HL-60 (cell line): Measurements from ENCODE around the gene PAPPA.

Experiments used
- DNase-seq, 2 experiments: peaks; one replicate each; pipeline ENCODE4 v3.0.0-alpha.2; 2010 to 2020; ENCODE audit warnings: low read depth in 1 of 2, low spot score in 1 of 2
- H3K27ac ChIP-seq: fragments of 250-450 bp; sonication (Bioruptor Pico); replicated peaks from 2 replicates; pipeline ENCODE4 v1.5.1; 2020; ENCODE audit warnings: mild to moderate bottlenecking, moderate library complexity
- H3K27me3 ChIP-seq: fragments of 250-450 bp; sonication (Bioruptor Pico); 2 replicates; pipeline ENCODE4 v1.5.1; 2021; ENCODE audit warnings: mild to moderate bottlenecking, moderate library complexity; ENCODE audit not compliant: insufficient read depth, poor library complexity, severe bottlenecking
- H3K4me3 ChIP-seq: replicated peaks from 2 replicates; pipeline ENCODE4 v1.5.1; 2011; ENCODE audit warnings: mild to moderate bottlenecking, control low read depth, low read length; ENCODE audit not compliant: insufficient read depth
- CTCF ChIP-seq: IDR thresholded peaks from one replicate; pipeline ENCODE4 v1.5.1; 2011; ENCODE audit warnings: low read length, control low read depth, inconsistent platforms; ENCODE audit not compliant: insufficient read depth
- GABPA ChIP-seq: IDR thresholded peaks from 2 replicates; pipeline ENCODE4 v1.6.1; 2012; ENCODE audit warnings: low read depth
- POLR2AphosphoS5 ChIP-seq: IDR thresholded peaks from 2 replicates; pipeline ENCODE4 v1.6.1; 2012; ENCODE audit warnings: low read depth
- SPI1 ChIP-seq: IDR thresholded peaks from 2 replicates; pipeline ENCODE4 v1.6.1; 2012; ENCODE audit warnings: low read depth, mild to moderate bottlenecking, borderline replicate concordance
- TF ChIP-seq, protein P1 (sequence below): IDR thresholded peaks from 2 replicates; pipeline ENCODE4 v1.6.1; 2012; ENCODE audit warnings: low read depth; ENCODE audit not compliant: insufficient replicate concordance

PAPPA gene

GRCh38 chr9:116304761-116305160 is 151.2 kb downstream of the PAPPA start:
- Histone ChIP-seq H3K27ac (no peak overlapping the region), H3K4me3 (no peak overlapping the region), H3K27me3 (no peaks in the 10 kb centered on the region)
- DNase-seq, result no peak
- TF ChIP-seq POLR2AphosphoS5 (no peak), GABPA (no peak), SPI1 (no peak), CTCF (no peak)
- TF ChIP-seq, protein P1, sequence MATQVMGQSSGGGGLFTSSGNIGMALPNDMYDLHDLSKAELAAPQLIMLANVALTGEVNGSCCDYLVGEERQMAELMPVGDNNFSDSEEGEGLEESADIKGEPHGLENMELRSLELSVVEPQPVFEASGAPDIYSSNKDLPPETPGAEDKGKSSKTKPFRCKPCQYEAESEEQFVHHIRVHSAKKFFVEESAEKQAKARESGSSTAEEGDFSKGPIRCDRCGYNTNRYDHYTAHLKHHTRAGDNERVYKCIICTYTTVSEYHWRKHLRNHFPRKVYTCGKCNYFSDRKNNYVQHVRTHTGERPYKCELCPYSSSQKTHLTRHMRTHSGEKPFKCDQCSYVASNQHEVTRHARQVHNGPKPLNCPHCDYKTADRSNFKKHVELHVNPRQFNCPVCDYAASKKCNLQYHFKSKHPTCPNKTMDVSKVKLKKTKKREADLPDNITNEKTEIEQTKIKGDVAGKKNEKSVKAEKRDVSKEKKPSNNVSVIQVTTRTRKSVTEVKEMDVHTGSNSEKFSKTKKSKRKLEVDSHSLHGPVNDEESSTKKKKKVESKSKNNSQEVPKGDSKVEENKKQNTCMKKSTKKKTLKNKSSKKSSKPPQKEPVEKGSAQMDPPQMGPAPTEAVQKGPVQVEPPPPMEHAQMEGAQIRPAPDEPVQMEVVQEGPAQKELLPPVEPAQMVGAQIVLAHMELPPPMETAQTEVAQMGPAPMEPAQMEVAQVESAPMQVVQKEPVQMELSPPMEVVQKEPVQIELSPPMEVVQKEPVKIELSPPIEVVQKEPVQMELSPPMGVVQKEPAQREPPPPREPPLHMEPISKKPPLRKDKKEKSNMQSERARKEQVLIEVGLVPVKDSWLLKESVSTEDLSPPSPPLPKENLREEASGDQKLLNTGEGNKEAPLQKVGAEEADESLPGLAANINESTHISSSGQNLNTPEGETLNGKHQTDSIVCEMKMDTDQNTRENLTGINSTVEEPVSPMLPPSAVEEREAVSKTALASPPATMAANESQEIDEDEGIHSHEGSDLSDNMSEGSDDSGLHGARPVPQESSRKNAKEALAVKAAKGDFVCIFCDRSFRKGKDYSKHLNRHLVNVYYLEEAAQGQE, result no peak

GRCh38 chr9:116308076-116308475 is 154.5 kb downstream of the PAPPA start:
- DNase-seq, result no peak
- Histone ChIP-seq H3K27ac (no peak overlapping the region), H3K27me3 (no peaks in the 10 kb centered on the region), H3K4me3 (no peak overlapping the region)
- TF ChIP-seq SPI1, result no peak
- TF ChIP-seq GABPA, result no peak
- TF ChIP-seq, protein P1, result no peak
- no peak for TF ChIP-seq CTCF
- no peak for TF ChIP-seq POLR2AphosphoS5

DNA sequence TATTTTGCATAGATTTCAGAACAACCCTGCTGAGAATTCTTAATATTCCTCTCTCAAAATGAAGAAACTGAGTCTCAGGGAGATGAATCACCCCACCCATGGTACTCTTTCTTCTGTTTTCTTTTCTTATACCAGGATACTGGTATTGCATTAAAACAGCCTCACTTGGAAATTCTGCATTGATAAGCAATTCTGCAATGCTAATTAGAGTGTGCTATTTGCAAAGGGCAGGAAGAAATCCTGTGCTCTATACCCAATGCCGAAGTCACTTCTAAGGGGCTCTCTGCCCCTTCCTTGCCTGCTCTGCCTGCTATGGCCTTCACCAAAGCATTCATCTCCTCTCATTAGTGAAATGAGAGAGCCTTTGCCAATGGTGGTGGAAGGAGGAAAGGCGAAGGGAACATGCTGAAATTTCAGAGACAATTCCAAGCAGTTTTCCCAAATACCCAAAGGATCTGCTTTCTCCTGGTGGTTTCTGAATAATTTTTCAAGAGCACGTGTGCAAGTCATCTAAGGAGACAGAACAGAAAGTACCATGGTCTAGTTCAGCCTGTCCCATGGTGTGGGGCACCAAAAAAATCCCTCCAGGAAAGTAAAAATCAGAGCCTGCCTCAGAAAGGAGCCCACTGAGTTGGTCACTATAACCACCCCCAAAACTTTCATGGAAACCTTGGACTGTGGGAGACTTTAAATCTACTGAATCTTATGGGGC is 156.5 kb downstream of the PAPPA start:
- no peak for TF ChIP-seq CTCF
- TF ChIP-seq SPI1, result no peak
- TF ChIP-seq, protein P1, result no peak
- no peak for TF ChIP-seq GABPA
- TF ChIP-seq POLR2AphosphoS5, result no peak
- no peak for DNase-seq
- no peak overlapping the region for H3K4me3 ChIP-seq
- H3K27ac ChIP-seq, result no peak overlapping the region
- no peaks in the 10 kb centered on the region for H3K27me3 ChIP-seq
